Kidney epithelial cell (primary cell): ENCODE measurements around the gene ALPK1. TPM values are rescaled to one million over a fixed set of nuclear protein-coding genes. Genes with fewer than 3 reads are reported as not detected.

Source experiments
- DNase-seq: peaks from one replicate; pipeline ENCODE4 v3.0.0-alpha.2; 2010; ENCODE audit warnings: low read depth
- H3K27me3 ChIP-seq: 2 replicates; pipeline ENCODE4 v1.6.0; 2011; ENCODE audit warnings: low read length; ENCODE audit not compliant: control insufficient read depth, insufficient read depth
- H3K36me3 ChIP-seq: 2 replicates; pipeline ENCODE4 v1.5.1; 2011; ENCODE audit warnings: low read length; ENCODE audit not compliant: control insufficient read depth, insufficient read depth
- H3K4me3 ChIP-seq: 2 replicates; pipeline ENCODE4 v1.5.1; 2011; ENCODE audit warnings: low read depth, mild to moderate bottlenecking, control low read depth, low read length
- CTCF ChIP-seq: IDR thresholded peaks from 2 replicates; pipeline ENCODE4 v1.5.1; 2011; ENCODE audit warnings: mild to moderate bottlenecking, moderate library complexity, low read length, control low read depth, inconsistent platforms; ENCODE audit not compliant: insufficient read depth, poor library complexity, severe bottlenecking
- total RNA-seq: library from RNA; depleted of rRNA; stranded (reverse); fragments of >200 nt; gene quantifications from 2 replicates; pipeline ENCODE4 v1.2.3, GENCODE V29; 2015

ALPK1 gene
- total RNA-seq, 1 donor from 2014 or later: 12.5 TPM

GRCh38 chr4:112377171-112377570, 80.0 kb downstream of the ALPK1 start:
- no peak for DNase-seq
- Histone ChIP-seq H3K36me3 (no peaks in the 10 kb centered on the region), H3K27me3 (no peaks in the 10 kb centered on the region), H3K4me3 (no peak overlapping the region)
- no peak for TF ChIP-seq CTCF

- no peak for TF ChIP-seq CTCF
- Histone ChIP-seq H3K36me3 (no peaks in the 10 kb centered on the region), H3K4me3 (no peak overlapping the region), H3K27me3 (no peaks in the 10 kb centered on the region)
- no peak for DNase-seq
These were observed 80.5 kb downstream of the ALPK1 start for GRCh38 chr4:112377594-112378242.

- no peak for DNase-seq
- H3K36me3 ChIP-seq: no peaks in the 10 kb centered on the region
- no peak for TF ChIP-seq CTCF
- no peak overlapping the region for H3K4me3 ChIP-seq
- H3K27me3 ChIP-seq: no peaks in the 10 kb centered on the region
These were observed 81.1 kb downstream of the ALPK1 start for GRCh38 chr4:112378243-112378620.

GRCh38 chr4:112378858-112379257, 81.7 kb downstream of the ALPK1 start:
- DNase-seq: no peak
- no peaks in the 10 kb centered on the region for H3K27me3 ChIP-seq
- no peak overlapping the region for H3K4me3 ChIP-seq
- TF ChIP-seq CTCF: no peak
- H3K36me3 ChIP-seq: no peaks in the 10 kb centered on the region

GRCh38 chr4:112379306-112379705, 82.1 kb downstream of the ALPK1 start:
- no peak for DNase-seq
- no peaks in the 10 kb centered on the region for H3K36me3 ChIP-seq
- no peak overlapping the region for H3K4me3 ChIP-seq
- H3K27me3 ChIP-seq: no peaks in the 10 kb centered on the region
- TF ChIP-seq CTCF: peak; percentile 27

- DNase-seq: no peak
- no peak for TF ChIP-seq CTCF
- Histone ChIP-seq H3K4me3 (no peak overlapping the region), H3K36me3 (no peaks in the 10 kb centered on the region), H3K27me3 (no peaks in the 10 kb centered on the region)
These were observed 85.0 kb downstream of the ALPK1 start for GRCh38 chr4:112381996-112382692.
